Tibial nerve (tissue), 4 donors: ENCODE data around the gene TBC1D22A. TPM values are rescaled to one million over a fixed set of nuclear protein-coding genes. Genes with fewer than 3 reads are reported as not detected.

Experiments used
- DNase-seq, 2 donors: peaks; one replicate each; pipeline ENCODE4 v3.0.0-alpha.2; 2019; ENCODE audit warnings: low spot score in 2 of 2
- H3K27ac ChIP-seq, 4 donors: fragments of 200-600 bp; sonication (generic) in 3 of 4; one replicate each; pipeline ENCODE4 v1.5.1; 2017 to 2019; ENCODE audit warnings: mild to moderate bottlenecking in 1 of 4
- H3K27me3 ChIP-seq, 2 donors: fragments of 200-600 bp; sonication (generic) in 1 of 2; one replicate each; pipeline versions ENCODE4 v1.5.1 to v1.6.0; 2017 to 2019
- H3K36me3 ChIP-seq, 3 donors: fragments of 200-600 bp; sonication (generic); one replicate each; pipeline ENCODE4 v1.5.1; 2018 to 2019
- H3K4me1 ChIP-seq, 4 donors: fragments of 200-600 bp; sonication (generic) in 3 of 4; one replicate each; pipeline ENCODE4 v1.5.1; 2017 to 2019
- H3K4me3 ChIP-seq, 4 donors: fragments of 200-600 bp; sonication (generic) in 3 of 4; one replicate each; pipeline ENCODE4 v1.5.1; 2017 to 2019; ENCODE audit warnings: mild to moderate bottlenecking in 1 of 4, moderate library complexity in 1 of 4
- H3K9me3 ChIP-seq, 4 donors: fragments of 200-600 bp; sonication (generic) in 3 of 4; one replicate each; pipeline ENCODE4 v1.5.1; 2017 to 2019
- EP300 ChIP-seq, 2 donors: sonication (generic); formaldehyde crosslinking; IDR thresholded peaks; one replicate each; pipeline ENCODE4 v1.6.1; 2017; ENCODE audit warnings: antibody characterized with exemption in 2 of 2, mild to moderate bottlenecking in 1 of 2
- POLR2A ChIP-seq, 2 donors: fragments of 450-650 bp; IDR thresholded peaks; one replicate each; pipeline ENCODE4 v1.6.1; 2017; ENCODE audit warnings: antibody characterized with exemption in 2 of 2, mild to moderate bottlenecking in 2 of 2, moderate library complexity in 2 of 2
- WGBS, 2 donors: methylation state at CpG; one replicate each; pipeline ENCODE4 v1.1.5; 2018; 5-methylcytosine and 5-hydroxymethylcytosine counted together
- total RNA-seq, 4 donors: library from RNA; depleted of rRNA; stranded (reverse); fragments of >200 nt; gene quantifications; one replicate each; pipeline ENCODE4 v1.1.0, GENCODE V29; 2016
- TF ChIP-seq, protein P1 (sequence below), 5 experiments: fragments of 200-600 bp in 3 of 5; fragments of 450-650 bp in 2 of 5; sonication (generic) in 3 of 5; IDR thresholded peaks; one replicate each; pipeline ENCODE4 v1.5.1; 2016 to 2019; ENCODE audit warnings: antibody characterized with exemption in 5 of 5, mild to moderate bottlenecking in 3 of 5, moderate library complexity in 2 of 5

The TBC1D22A gene
- total RNA-seq, 4 donors from 2014 or later: 27.3 to 35.4 (median 29.3) TPM

DNA sequence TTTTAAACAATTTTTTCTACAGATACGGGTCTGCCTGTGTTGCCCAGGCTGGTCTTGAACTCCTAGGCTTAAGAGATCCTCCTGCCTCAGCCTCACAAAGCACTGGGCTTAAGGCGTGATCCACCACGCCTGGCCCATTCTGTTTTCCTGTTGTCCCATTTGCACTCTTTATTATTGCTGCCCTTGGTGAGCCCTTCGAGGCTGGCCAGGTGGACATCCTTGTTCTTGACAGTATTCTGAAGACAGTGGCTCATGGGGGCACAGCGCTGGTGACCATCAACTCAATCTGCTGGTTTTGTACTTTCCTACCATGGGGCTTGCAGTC is 35.6 kb downstream of the TBC1D22A start:
- H3K36me3 ChIP-seq: peaks cover 0 to 86% (median 27%) of the 10 kb centered on the region in 3 donors
- peaks cover 0 to 15% (median 7%) of the 10 kb centered on the region in 4 donors for H3K4me1 ChIP-seq
- no peaks in the 10 kb centered on the region for H3K9me3 ChIP-seq
- no peak for DNase-seq
- no peak overlapping the region for H3K4me3 ChIP-seq
- 95 to 96% methylated on average over 5 of the region's 5 CpGs for WGBS, 2 donors
- H3K27ac ChIP-seq: peak overlapping the region in 3 of 4 donors; percentile 27 to 61 (median 28)
- TF ChIP-seq EP300 (IDR thresholded peaks at IDR 0.05): no peak
- TF ChIP-seq, protein P1, sequence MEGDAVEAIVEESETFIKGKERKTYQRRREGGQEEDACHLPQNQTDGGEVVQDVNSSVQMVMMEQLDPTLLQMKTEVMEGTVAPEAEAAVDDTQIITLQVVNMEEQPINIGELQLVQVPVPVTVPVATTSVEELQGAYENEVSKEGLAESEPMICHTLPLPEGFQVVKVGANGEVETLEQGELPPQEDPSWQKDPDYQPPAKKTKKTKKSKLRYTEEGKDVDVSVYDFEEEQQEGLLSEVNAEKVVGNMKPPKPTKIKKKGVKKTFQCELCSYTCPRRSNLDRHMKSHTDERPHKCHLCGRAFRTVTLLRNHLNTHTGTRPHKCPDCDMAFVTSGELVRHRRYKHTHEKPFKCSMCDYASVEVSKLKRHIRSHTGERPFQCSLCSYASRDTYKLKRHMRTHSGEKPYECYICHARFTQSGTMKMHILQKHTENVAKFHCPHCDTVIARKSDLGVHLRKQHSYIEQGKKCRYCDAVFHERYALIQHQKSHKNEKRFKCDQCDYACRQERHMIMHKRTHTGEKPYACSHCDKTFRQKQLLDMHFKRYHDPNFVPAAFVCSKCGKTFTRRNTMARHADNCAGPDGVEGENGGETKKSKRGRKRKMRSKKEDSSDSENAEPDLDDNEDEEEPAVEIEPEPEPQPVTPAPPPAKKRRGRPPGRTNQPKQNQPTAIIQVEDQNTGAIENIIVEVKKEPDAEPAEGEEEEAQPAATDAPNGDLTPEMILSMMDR (IDR thresholded peaks at IDR 0.05): no peak
- TF ChIP-seq POLR2A (IDR thresholded peaks at IDR 0.05): no peak
- H3K27me3 ChIP-seq: no peaks in the 10 kb centered on the region

DNA sequence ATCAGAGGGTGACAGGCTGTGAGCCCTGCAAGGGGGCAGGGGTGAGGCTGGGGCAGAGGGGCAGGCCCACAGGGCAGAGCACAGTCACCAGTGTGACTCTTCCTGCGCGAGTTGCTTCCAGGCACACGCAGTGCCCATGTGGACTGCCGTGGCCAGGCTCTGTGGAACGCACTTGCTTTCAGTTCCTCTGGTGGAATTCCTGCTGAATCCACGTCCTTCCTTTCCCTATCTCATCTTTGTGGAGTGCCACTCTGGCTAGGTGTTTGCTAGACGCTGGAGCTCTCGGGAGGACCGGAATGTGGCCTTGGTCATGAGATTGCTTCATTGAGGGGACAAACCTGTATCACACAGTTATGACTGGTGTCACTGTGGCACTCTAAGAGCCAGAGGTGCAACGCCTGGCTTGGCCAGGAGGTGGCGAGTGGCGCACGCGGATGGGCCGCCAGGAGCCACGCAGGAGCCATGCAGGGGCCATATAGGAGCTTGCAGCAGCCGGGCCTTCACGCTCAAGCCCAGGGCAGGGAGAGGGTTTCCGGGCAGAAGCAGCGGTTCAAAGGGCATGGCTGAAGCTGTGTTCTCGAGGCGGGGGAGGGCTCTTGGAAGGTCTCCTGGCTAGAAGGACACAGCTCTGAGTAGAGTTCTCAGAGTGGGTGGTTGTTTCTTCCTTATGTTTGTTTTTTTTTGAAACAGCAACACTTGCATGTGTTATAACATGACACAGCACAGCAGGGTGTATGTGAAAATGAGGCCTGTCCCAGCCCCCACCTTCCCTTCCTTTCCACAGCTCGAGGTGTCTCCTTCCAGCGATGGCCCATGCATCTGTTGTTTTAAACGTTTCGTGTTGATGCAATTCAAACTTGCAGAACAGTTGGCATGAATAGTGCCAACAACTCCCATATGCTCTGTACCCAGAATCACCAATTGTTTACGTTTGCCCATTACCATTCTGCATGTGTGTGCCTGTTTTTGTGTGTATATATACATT is 36.2 kb downstream of the TBC1D22A start:
- 31% methylated on average over 27 of the region's 27 CpGs for WGBS, 2 donors
- H3K27me3 ChIP-seq: no peaks in the 10 kb centered on the region
- H3K9me3 ChIP-seq: no peaks in the 10 kb centered on the region
- H3K36me3 ChIP-seq: peaks cover 0 to 80% (median 21%) of the 10 kb centered on the region in 3 donors
- peak; percentile 68 to 78 for DNase-seq
- TF ChIP-seq, protein P1 (IDR thresholded peaks at IDR 0.05): peak; percentile 91 to 95 (median 94)
- no peak for TF ChIP-seq POLR2A (IDR thresholded peaks at IDR 0.05)
- H3K4me1 ChIP-seq: peaks cover 0 to 21% (median 10%) of the 10 kb centered on the region in 4 donors
- peak overlapping the region in 3 of 4 donors; percentile 27 to 61 (median 28) for H3K27ac ChIP-seq
- no peak overlapping the region for H3K4me3 ChIP-seq

DNA sequence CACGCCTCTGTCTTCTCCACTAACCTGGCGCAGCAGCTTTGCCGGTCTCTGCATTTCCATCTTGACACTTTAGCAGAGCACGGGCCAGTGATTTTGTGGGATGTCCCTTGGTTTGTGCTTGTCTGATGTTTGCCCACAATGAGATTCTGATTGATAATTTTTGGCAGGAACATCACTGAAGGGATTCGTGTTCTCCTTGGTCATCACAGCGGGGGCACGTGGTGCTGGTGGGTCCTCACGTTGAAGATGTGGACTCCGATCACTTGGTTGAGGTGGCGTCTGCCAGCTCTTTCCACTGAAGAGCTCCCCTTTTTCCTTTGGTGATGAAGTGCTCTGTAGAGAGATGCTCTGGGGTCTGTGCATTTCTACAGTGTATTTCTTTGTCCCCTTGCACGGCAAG is 37.2 kb downstream of the TBC1D22A start:
- H3K27me3 ChIP-seq: no peaks in the 10 kb centered on the region
- H3K9me3 ChIP-seq: no peaks in the 10 kb centered on the region
- H3K36me3 ChIP-seq: peaks cover 0 to 70% (median 11%) of the 10 kb centered on the region in 3 donors
- WGBS, 2 donors: 91 to 94% methylated on average over 11 of the region's 11 CpGs
- H3K4me3 ChIP-seq: no peak overlapping the region
- TF ChIP-seq EP300 (IDR thresholded peaks at IDR 0.05): no peak
- H3K27ac ChIP-seq: peak overlapping the region in 1 of 4 donors; percentile 61
- no peak for DNase-seq
- H3K4me1 ChIP-seq: peaks cover 0 to 23% (median 11%) of the 10 kb centered on the region in 4 donors

DNA sequence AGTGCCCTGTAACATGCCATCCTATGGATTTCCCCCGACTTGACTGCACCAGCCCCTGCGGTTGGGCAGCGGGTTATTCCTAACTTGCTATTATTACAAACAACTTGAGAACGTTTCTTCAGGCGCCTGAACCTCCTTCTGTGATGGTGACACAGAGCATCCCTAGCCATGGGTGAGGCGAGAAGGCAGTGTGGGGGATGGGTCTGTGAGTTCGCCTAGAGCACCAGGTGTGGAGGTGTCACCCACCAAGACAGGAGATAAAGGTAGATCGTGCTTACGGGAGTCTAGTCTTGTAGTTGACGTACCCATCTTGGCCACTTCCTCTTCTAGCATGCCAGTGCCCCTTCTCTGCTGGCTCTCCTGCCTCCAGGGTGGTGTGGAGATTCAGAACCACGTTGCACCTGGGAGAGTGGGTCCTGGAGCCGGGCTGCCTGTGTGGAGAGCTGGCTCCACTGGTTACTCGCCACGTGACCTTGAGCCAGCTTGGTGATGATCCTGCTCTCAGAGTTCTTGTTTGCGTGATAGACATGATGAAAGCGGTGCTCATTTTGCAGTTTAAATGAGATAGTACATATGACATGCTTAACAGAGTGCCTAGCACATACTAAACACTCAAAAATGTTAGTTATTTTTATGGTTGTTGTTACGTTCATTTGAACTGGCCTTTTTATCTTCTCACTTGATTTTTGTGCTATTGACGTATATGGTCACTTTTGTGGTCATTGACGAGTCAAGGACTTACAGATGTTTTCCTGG is 37.8 kb downstream of the TBC1D22A start:
- 93 to 95% methylated on average over 19 of the region's 19 CpGs for WGBS, 2 donors
- Histone ChIP-seq H3K27me3 (no peaks in the 10 kb centered on the region), H3K9me3 (no peaks in the 10 kb centered on the region), H3K27ac (no peak overlapping the region), H3K36me3 (peaks cover 0 to 70% (median 5%) of the 10 kb centered on the region in 3 donors), H3K4me3 (no peak overlapping the region), H3K4me1 (peaks cover 0 to 27% (median 11%) of the 10 kb centered on the region in 4 donors)
- TF ChIP-seq, protein P1 (IDR thresholded peaks at IDR 0.05): no peak
- no peak for TF ChIP-seq POLR2A (IDR thresholded peaks at IDR 0.05)
- TF ChIP-seq EP300 (IDR thresholded peaks at IDR 0.05): no peak
- DNase-seq: no peak

GRCh38 chr22:46801331-46801811 is 38.9 kb downstream of the TBC1D22A start:
- H3K36me3 ChIP-seq: peaks cover 0 to 63% (median 5%) of the 10 kb centered on the region in 3 donors
- H3K4me3 ChIP-seq: no peak overlapping the region
- H3K27me3 ChIP-seq: no peaks in the 10 kb centered on the region
- DNase-seq: no peak
- WGBS, 2 donors: 84 to 88% methylated on average over 15 of the region's 15 CpGs
- TF ChIP-seq, protein P1 (IDR thresholded peaks at IDR 0.05): no peak
- TF ChIP-seq POLR2A (IDR thresholded peaks at IDR 0.05) (no peak), EP300 (IDR thresholded peaks at IDR 0.05) (no peak)
- H3K9me3 ChIP-seq: no peaks in the 10 kb centered on the region
- H3K27ac ChIP-seq: no peak overlapping the region
- H3K4me1 ChIP-seq: peaks cover 0 to 27% (median 11%) of the 10 kb centered on the region in 4 donors
